Umbilical cord (tissue), 2 donors: ENCODE measurements around the gene PTH2. TPM values are rescaled to one million over a fixed set of nuclear protein-coding genes. Genes with fewer than 3 reads are reported as not detected.

Experiments used
- DNase-seq: peaks from one replicate; pipeline ENCODE4 v3.0.0-alpha.2; 2015; ENCODE audit warnings: low spot score
- total RNA-seq: library from RNA; depleted of rRNA; stranded (reverse); fragments of >200 nt; gene quantifications from one replicate; pipeline ENCODE4 v1.2.3, GENCODE V29; 2014; ENCODE audit warnings: low replicate concordance; ENCODE audit not compliant: insufficient read depth

The PTH2 gene
- total RNA-seq, 1 donor from 2014 or later = not detected

GRCh38 chr19:49411681-49412326 lies 11.4 kb downstream of the PTH2 start:
- DNase-seq = peak; percentile 13

- no peak for DNase-seq
Measured at GRCh38 chr19:49409441-49410029, 13.7 kb downstream of the PTH2 start.

GRCh38 chr19:49408816-49409440 lies 14.3 kb downstream of the PTH2 start:
- DNase-seq = no peak

- DNase-seq = no peak
Measured at GRCh38 chr19:49407482-49408015, 15.7 kb downstream of the PTH2 start.

GRCh38 chr19:49407079-49407478 lies 16.2 kb downstream of the PTH2 start:
- no peak for DNase-seq

- no peak for DNase-seq
Measured at GRCh38 chr19:49403404-49404187, 19.6 kb downstream of the PTH2 start.

GRCh38 chr19:49400029-49400428 lies 23.2 kb downstream of the PTH2 start:
- no peak for DNase-seq

GRCh38 chr19:49398931-49399330 lies 24.3 kb downstream of the PTH2 start:
- no peak for DNase-seq

- no peak for DNase-seq
Measured at GRCh38 chr19:49398001-49398615, 25.1 kb downstream of the PTH2 start.

GRCh38 chr19:49396738-49397505 lies 26.3 kb downstream of the PTH2 start:
- DNase-seq = no peak

GRCh38 chr19:49395581-49396407 lies 27.4 kb downstream of the PTH2 start:
- no peak for DNase-seq

- no peak for DNase-seq
Measured at GRCh38 chr19:49393881-49394280, 29.4 kb downstream of the PTH2 start.

GRCh38 chr19:49391581-49392399 lies 31.5 kb downstream of the PTH2 start:
- DNase-seq = peak; percentile 75

- no peak for DNase-seq
Measured at GRCh38 chr19:49390929-49391359, 32.3 kb downstream of the PTH2 start.

- no peak for DNase-seq
Measured at GRCh38 chr19:49390131-49390928, 32.9 kb downstream of the PTH2 start.

GRCh38 chr19:49389406-49389805 lies 33.8 kb downstream of the PTH2 start:
- DNase-seq = no peak

GRCh38 chr19:49387936-49388372 lies 35.3 kb downstream of the PTH2 start, which contains the start of gene KASH5:
KASH5 (plus strand) TSS chr19:49388249; CDS start chr19:49390884, 2,635 bp downstream.
- DNase-seq = peak; percentile 50

GRCh38 chr19:49383599-49383998 lies 39.6 kb downstream of the PTH2 start:
- DNase-seq = no peak
